ENCODE measurements around the gene BCL2L14.

The BCL2L14 gene

GRCh38 chr12:12070674-12071656 is at the start of gene BCL2L14:
TSS of gene BCL2L14 (plus strand) at chr12:12070939. CDS start at chr12:12079306, 8,367 bp downstream.
- Histone ChIP-seq H3K4me3 (ENCODE audit: low read depth in 1 of 5, low read length in 5 of 5) (no peak within 1 kb of the TSS), H3K4me1 (ENCODE audit: control insufficient read depth in 5 of 5, insufficient read depth in 5 of 5, low read length in 5 of 5) (peaks cover 0 to 3% (median 0%) of the 10 kb centered on the region in 5 donors), H3K9ac (ENCODE audit: low read length in 5 of 5) (no peak within 1 kb of the TSS), H3K27ac (ENCODE audit: low read depth, low read length) (no peak within 1 kb of the TSS), H3K36me3 (ENCODE audit: control insufficient read depth in 5 of 5, insufficient read depth in 5 of 5, low read length in 5 of 5) (no peaks in the 10 kb centered on the region), H3K9me3 (ENCODE audit: control insufficient read depth in 5 of 5, low read length in 5 of 5) (no peaks in the 10 kb centered on the region), H3K27me3 (ENCODE audit: control insufficient read depth in 5 of 5, insufficient read depth in 4 of 5, low read length in 5 of 5) (peaks cover 0 to 3% (median 3%) of the 10 kb centered on the region in 5 donors)

GRCh38 chr12:12022306-12022936 is 48.3 kb upstream of the BCL2L14 start:
- Histone ChIP-seq H3K9ac (ENCODE audit: low read length in 5 of 5) (no peak overlapping the region), H3K27ac (ENCODE audit: low read depth, low read length) (no peak overlapping the region), H3K27me3 (ENCODE audit: control insufficient read depth in 5 of 5, insufficient read depth in 4 of 5, low read length in 5 of 5) (no peaks in the 10 kb centered on the region), H3K4me1 (ENCODE audit: control insufficient read depth in 5 of 5, insufficient read depth in 5 of 5, low read length in 5 of 5) (peaks cover 0 to 18% (median 12%) of the 10 kb centered on the region in 5 donors), H3K9me3 (ENCODE audit: control insufficient read depth in 5 of 5, low read length in 5 of 5) (no peaks in the 10 kb centered on the region), H3K4me3 (ENCODE audit: low read depth in 1 of 5, low read length in 5 of 5) (no peak overlapping the region), H3K36me3 (ENCODE audit: control insufficient read depth in 5 of 5, insufficient read depth in 5 of 5, low read length in 5 of 5) (no peaks in the 10 kb centered on the region)

GRCh38 chr12:12023456-12023855 is 47.3 kb upstream of the BCL2L14 start:
- no peak overlapping the region for H3K4me3 ChIP-seq (ENCODE audit: low read depth in 1 of 5, low read length in 5 of 5)
- H3K9ac ChIP-seq (ENCODE audit: low read length in 5 of 5): no peak overlapping the region
- H3K9me3 ChIP-seq (ENCODE audit: control insufficient read depth in 5 of 5, low read length in 5 of 5): no peaks in the 10 kb centered on the region
- no peak overlapping the region for H3K27ac ChIP-seq (ENCODE audit: low read depth, low read length)
- no peaks in the 10 kb centered on the region for H3K27me3 ChIP-seq (ENCODE audit: control insufficient read depth in 5 of 5, insufficient read depth in 4 of 5, low read length in 5 of 5)
- H3K36me3 ChIP-seq (ENCODE audit: control insufficient read depth in 5 of 5, insufficient read depth in 5 of 5, low read length in 5 of 5): no peaks in the 10 kb centered on the region
- peaks cover 0 to 12% (median 8%) of the 10 kb centered on the region in 5 donors for H3K4me1 ChIP-seq (ENCODE audit: control insufficient read depth in 5 of 5, insufficient read depth in 5 of 5, low read length in 5 of 5)

- Histone ChIP-seq H3K9me3 (ENCODE audit: control insufficient read depth in 5 of 5, low read length in 5 of 5) (no peaks in the 10 kb centered on the region), H3K27me3 (ENCODE audit: control insufficient read depth in 5 of 5, insufficient read depth in 4 of 5, low read length in 5 of 5) (no peaks in the 10 kb centered on the region)
Measured at GRCh38 chr12:12024911-12025682, 45.6 kb upstream of the BCL2L14 start.

GRCh38 chr12:12025799-12026386 is 44.8 kb upstream of the BCL2L14 start:
- Histone ChIP-seq H3K36me3 (ENCODE audit: control insufficient read depth in 5 of 5, insufficient read depth in 5 of 5, low read length in 5 of 5) (no peaks in the 10 kb centered on the region), H3K27ac (ENCODE audit: low read depth, low read length) (no peak overlapping the region), H3K27me3 (ENCODE audit: control insufficient read depth in 5 of 5, insufficient read depth in 4 of 5, low read length in 5 of 5) (no peaks in the 10 kb centered on the region), H3K4me3 (ENCODE audit: low read depth in 1 of 5, low read length in 5 of 5) (no peak overlapping the region), H3K9me3 (ENCODE audit: control insufficient read depth in 5 of 5, low read length in 5 of 5) (no peaks in the 10 kb centered on the region), H3K4me1 (ENCODE audit: control insufficient read depth in 5 of 5, insufficient read depth in 5 of 5, low read length in 5 of 5) (peaks cover 0 to 9% (median 6%) of the 10 kb centered on the region in 5 donors), H3K9ac (ENCODE audit: low read length in 5 of 5) (no peak overlapping the region)

More at GRCh38 chr12:12024911-12025682, 45.6 kb upstream of the BCL2L14 start:
- Histone ChIP-seq H3K9ac (ENCODE audit: low read length in 5 of 5) (no peak overlapping the region), H3K27ac (ENCODE audit: low read depth, low read length) (no peak overlapping the region), H3K4me3 (ENCODE audit: low read depth in 1 of 5, low read length in 5 of 5) (no peak overlapping the region), H3K4me1 (ENCODE audit: control insufficient read depth in 5 of 5, insufficient read depth in 5 of 5, low read length in 5 of 5) (peaks cover 0 to 9% (median 6%) of the 10 kb centered on the region in 5 donors), H3K36me3 (ENCODE audit: control insufficient read depth in 5 of 5, insufficient read depth in 5 of 5, low read length in 5 of 5) (no peaks in the 10 kb centered on the region)

- no peak overlapping the region for H3K27ac ChIP-seq (ENCODE audit: low read depth, low read length)
- no peaks in the 10 kb centered on the region for H3K36me3 ChIP-seq (ENCODE audit: control insufficient read depth in 5 of 5, insufficient read depth in 5 of 5, low read length in 5 of 5)
- no peak overlapping the region for H3K4me3 ChIP-seq (ENCODE audit: low read depth in 1 of 5, low read length in 5 of 5)
- no peak overlapping the region for H3K9ac ChIP-seq (ENCODE audit: low read length in 5 of 5)
- H3K27me3 ChIP-seq (ENCODE audit: control insufficient read depth in 5 of 5, insufficient read depth in 4 of 5, low read length in 5 of 5): no peaks in the 10 kb centered on the region
- no peaks in the 10 kb centered on the region for H3K9me3 ChIP-seq (ENCODE audit: control insufficient read depth in 5 of 5, low read length in 5 of 5)
- H3K4me1 ChIP-seq (ENCODE audit: control insufficient read depth in 5 of 5, insufficient read depth in 5 of 5, low read length in 5 of 5): peaks cover 0 to 20% (median 19%) of the 10 kb centered on the region in 5 donors
Measured at GRCh38 chr12:12028668-12029402, 41.9 kb upstream of the BCL2L14 start.

GRCh38 chr12:12029653-12030052 is 41.1 kb upstream of the BCL2L14 start:
- Histone ChIP-seq H3K9me3 (ENCODE audit: control insufficient read depth in 5 of 5, low read length in 5 of 5) (no peaks in the 10 kb centered on the region), H3K27me3 (ENCODE audit: control insufficient read depth in 5 of 5, insufficient read depth in 4 of 5, low read length in 5 of 5) (no peaks in the 10 kb centered on the region), H3K9ac (ENCODE audit: low read length in 5 of 5) (no peak overlapping the region), H3K27ac (ENCODE audit: low read depth, low read length) (no peak overlapping the region), H3K4me1 (ENCODE audit: control insufficient read depth in 5 of 5, insufficient read depth in 5 of 5, low read length in 5 of 5) (peaks cover 0 to 20% (median 19%) of the 10 kb centered on the region in 5 donors), H3K4me3 (ENCODE audit: low read depth in 1 of 5, low read length in 5 of 5) (no peak overlapping the region), H3K36me3 (ENCODE audit: control insufficient read depth in 5 of 5, insufficient read depth in 5 of 5, low read length in 5 of 5) (no peaks in the 10 kb centered on the region)

GRCh38 chr12:12032260-12032791 is 38.4 kb upstream of the BCL2L14 start:
- Histone ChIP-seq H3K4me1 (ENCODE audit: control insufficient read depth in 5 of 5, insufficient read depth in 5 of 5, low read length in 5 of 5) (peaks cover 0 to 17% (median 15%) of the 10 kb centered on the region in 5 donors), H3K36me3 (ENCODE audit: control insufficient read depth in 5 of 5, insufficient read depth in 5 of 5, low read length in 5 of 5) (no peaks in the 10 kb centered on the region), H3K9me3 (ENCODE audit: control insufficient read depth in 5 of 5, low read length in 5 of 5) (no peaks in the 10 kb centered on the region), H3K4me3 (ENCODE audit: low read depth in 1 of 5, low read length in 5 of 5) (peak overlapping the region; percentile 60 to 85 (median 71)), H3K27me3 (ENCODE audit: control insufficient read depth in 5 of 5, insufficient read depth in 4 of 5, low read length in 5 of 5) (no peaks in the 10 kb centered on the region), H3K27ac (ENCODE audit: low read depth, low read length) (no peak overlapping the region), H3K9ac (ENCODE audit: low read length in 5 of 5) (peak overlapping the region in 2 of 5 donors; percentile 58 to 75)
